A673 (cell line): ENCODE measurements around the gene PRMT7.

Experiments
- EZH2 ChIP-seq: fragments of 200-600 bp; sonication (generic); IDR thresholded peaks from 2 replicates; pipeline ENCODE4 v1.6.1; 2017; ENCODE audit warnings: borderline replicate concordance, low read depth, mild to moderate bottlenecking, mixed read lengths, antibody characterized with exemption, low read length; ENCODE audit not compliant: poor library complexity, severe bottlenecking
- TF ChIP-seq, protein P1 (sequence below): fragments of 300-800, 200-600 bp; sonication (generic); conservative IDR thresholded peaks from 2 replicates; pipeline ENCODE4 v1.5.1; 2017; ENCODE audit warnings: low read depth, mild to moderate bottlenecking, antibody characterized with exemption, low read length, moderate library complexity, mixed read lengths

DNA sequence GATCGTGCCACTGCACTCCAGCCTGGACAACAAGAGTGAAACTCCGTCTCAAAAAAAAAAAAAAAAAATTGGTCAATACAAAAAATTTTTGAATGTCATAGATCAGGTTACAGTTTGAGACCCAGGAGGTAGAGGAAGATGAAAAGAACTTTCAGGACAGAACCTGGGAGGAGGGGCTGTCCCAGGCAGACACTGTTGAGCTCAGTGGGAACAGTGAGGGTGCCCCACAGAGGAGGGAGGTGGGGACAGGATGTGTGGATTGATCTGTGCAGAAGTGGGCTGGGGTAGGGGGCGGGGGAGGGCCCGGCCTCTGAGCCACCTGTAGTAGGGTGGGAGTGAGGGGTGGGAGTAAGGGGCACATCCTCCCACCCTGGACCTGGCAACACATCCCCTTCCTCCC is 58.3 kb downstream of the PRMT7 start:
- TF ChIP-seq, protein P1, sequence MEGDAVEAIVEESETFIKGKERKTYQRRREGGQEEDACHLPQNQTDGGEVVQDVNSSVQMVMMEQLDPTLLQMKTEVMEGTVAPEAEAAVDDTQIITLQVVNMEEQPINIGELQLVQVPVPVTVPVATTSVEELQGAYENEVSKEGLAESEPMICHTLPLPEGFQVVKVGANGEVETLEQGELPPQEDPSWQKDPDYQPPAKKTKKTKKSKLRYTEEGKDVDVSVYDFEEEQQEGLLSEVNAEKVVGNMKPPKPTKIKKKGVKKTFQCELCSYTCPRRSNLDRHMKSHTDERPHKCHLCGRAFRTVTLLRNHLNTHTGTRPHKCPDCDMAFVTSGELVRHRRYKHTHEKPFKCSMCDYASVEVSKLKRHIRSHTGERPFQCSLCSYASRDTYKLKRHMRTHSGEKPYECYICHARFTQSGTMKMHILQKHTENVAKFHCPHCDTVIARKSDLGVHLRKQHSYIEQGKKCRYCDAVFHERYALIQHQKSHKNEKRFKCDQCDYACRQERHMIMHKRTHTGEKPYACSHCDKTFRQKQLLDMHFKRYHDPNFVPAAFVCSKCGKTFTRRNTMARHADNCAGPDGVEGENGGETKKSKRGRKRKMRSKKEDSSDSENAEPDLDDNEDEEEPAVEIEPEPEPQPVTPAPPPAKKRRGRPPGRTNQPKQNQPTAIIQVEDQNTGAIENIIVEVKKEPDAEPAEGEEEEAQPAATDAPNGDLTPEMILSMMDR = no peak
- TF ChIP-seq EZH2 = no peak
